K562 (cell line): ENCODE data around the gene CCDC32. TPM values are rescaled to one million over a fixed set of nuclear protein-coding genes. Genes with fewer than 3 reads are reported as not detected.

Experiments
- CEBPB ChIP-seq: fragments of 450-650 bp; IDR thresholded peaks from 2 replicates; pipeline ENCODE4 v1.6.1; 2016; ENCODE audit warnings: missing genetic modification characterization, missing compliant biosample characterization
- CREBBP ChIP-seq: IDR thresholded peaks from one replicate; pipeline ENCODE4 v1.6.1; 2012; ENCODE audit warnings: low read depth, mild to moderate bottlenecking, control low read depth, inconsistent platforms, low read length
- EP400 ChIP-seq: fragments of 450-650 bp; IDR thresholded peaks from 2 replicates; pipeline ENCODE4 v1.6.1; 2017; ENCODE audit warnings: antibody characterized with exemption, mild to moderate bottlenecking, moderate library complexity
- FOXJ3 ChIP-seq: sonication (generic); formaldehyde crosslinking; IDR thresholded peaks from 2 replicates; pipeline ENCODE4 v1.4.0; 2020; ENCODE audit warnings: mild to moderate bottlenecking, missing genetic modification reagents
- HIVEP1 ChIP-seq: fragments of 250-450 bp; sonication (Bioruptor Pico); IDR thresholded peaks from 2 replicates; pipeline ENCODE4 v1.4.0; 2020; ENCODE audit warnings: mild to moderate bottlenecking
- KDM1A ChIP-seq, 2 experiments: fragments of 450-650 bp; IDR thresholded peaks; 2 replicates each; pipeline ENCODE4 v1.6.1; 2016; ENCODE audit warnings: mild to moderate bottlenecking in 2 of 2
- NR2C1 ChIP-seq, 2 experiments: fragments of 450-650 bp; IDR thresholded peaks; 2 replicates each; pipeline ENCODE4 v1.6.1; 2017; ENCODE audit warnings: mild to moderate bottlenecking in 2 of 2, antibody characterized with exemption in 1 of 2, inconsistent platforms in 1 of 2, missing compliant biosample characterization in 1 of 2, missing genetic modification characterization in 1 of 2
- OTX1 ChIP-seq: fragments of 450-650 bp; formaldehyde crosslinking; IDR thresholded peaks from 2 replicates; pipeline ENCODE4 v1.4.0; 2022; ENCODE audit warnings: mild to moderate bottlenecking
- PHF20 ChIP-seq: fragments of 450-650 bp; IDR thresholded peaks from 2 replicates; pipeline ENCODE4 v1.6.1; 2018; ENCODE audit not compliant: partially characterized antibody
- RAD21 ChIP-seq, 2 experiments: fragments of 250-450 bp in 1 of 2; fragments of 450-650 bp in 1 of 2; sonication (Bioruptor Pico) in 1 of 2; formaldehyde crosslinking in 1 of 2; IDR thresholded peaks in 1 of 2; conservative IDR thresholded peaks in 1 of 2; 2 replicates each; pipeline versions ENCODE4 v1.4.0 to v1.8.0; 2020 to 2022; ENCODE audit warnings: mild to moderate bottlenecking in 2 of 2, moderate library complexity in 1 of 2
- RFX7 ChIP-seq: fragments of 250-450 bp; sonication (Bioruptor Pico); IDR thresholded peaks from 2 replicates; pipeline ENCODE4 v1.5.1; 2021; ENCODE audit warnings: mild to moderate bottlenecking
- SLC30A9 ChIP-seq: fragments of 250-450 bp; sonication (Bioruptor Pico); IDR thresholded peaks from 2 replicates; pipeline ENCODE4 v1.8.0; 2022; ENCODE audit warnings: mild to moderate bottlenecking, moderate library complexity
- TEAD4 ChIP-seq, 2 experiments: sonication (generic) in 1 of 2; formaldehyde crosslinking in 1 of 2; IDR thresholded peaks; 2 replicates each; pipeline versions ENCODE4 v1.6.1 to v1.8.0; 2012 to 2022; ENCODE audit warnings: borderline replicate concordance in 1 of 2, inconsistent platforms in 1 of 2, low read length in 1 of 2, mild to moderate bottlenecking in 1 of 2, missing genetic modification reagents in 1 of 2
- TGIF2 ChIP-seq: sonication (generic); formaldehyde crosslinking; IDR thresholded peaks from 2 replicates; pipeline ENCODE4 v1.8.1; 2022; ENCODE audit warnings: mild to moderate bottlenecking, missing genetic modification reagents, moderate library complexity
- ZNF324 ChIP-seq: fragments of 250-450 bp; sonication (Bioruptor Pico); IDR thresholded peaks from 2 replicates; pipeline ENCODE4 v1.4.0; 2020; ENCODE audit warnings: mild to moderate bottlenecking
- polyA plus RNA-seq, 8 experiments: library from polyadenylated mRNA; depleted of rRNA in 4 of 8; stranded (reverse) in 5 of 8; unstranded in 3 of 8; fragments of >200 nt; fragmentation: Nextera tagmentation in 2 of 8; fragmentation: Illumina TruSeq in 1 of 8; extraction: Ambion mirVana in 2 of 8; extraction: Trizol in 1 of 8; gene quantifications; 2 replicates each; pipeline versions ENCODE4 v1.2.1 to v1.2.3, GENCODE V29; 2011 to 2014; ENCODE audit warnings: inconsistent platforms in 1 of 8, missing spikeins in 1 of 8
- total RNA-seq, 7 experiments: library from RNA; depleted of rRNA in 6 of 7; stranded (reverse); fragments of >200 nt in 6 of 7; fragmentation: Illumina TruSeq in 2 of 7; extraction: Trizol in 2 of 7; gene quantifications; 2 replicates each; pipeline versions ENCODE4 v1.2.1 to v1.2.3, GENCODE V29; 2011 to 2021; ENCODE audit warnings: low replicate concordance in 1 of 7
- TF ChIP-seq, protein P1 (sequence below): sonication (generic); formaldehyde crosslinking; IDR thresholded peaks from 2 replicates; pipeline ENCODE4 v1.8.0; 2022; ENCODE audit warnings: missing genetic modification reagents, mild to moderate bottlenecking, borderline replicate concordance
- TF ChIP-seq, protein P2 (sequence below): sonication (generic); formaldehyde crosslinking; IDR thresholded peaks from 2 replicates; pipeline ENCODE4 v1.8.0; 2023; ENCODE audit warnings: mild to moderate bottlenecking, missing genetic modification reagents
- TF ChIP-seq, protein P3 (sequence below): fragments of 250-450 bp; sonication (Bioruptor Pico); IDR thresholded peaks from 2 replicates; pipeline ENCODE4 v1.4.0; 2020

Gene CCDC32
- total and polyA plus RNA-seq, 9 of the 15 experiments (the other 6 are each of a cell fraction or from before 2014, with no cell fraction given) = 22.2 to 94.8 (median 37.1) TPM

DNA sequence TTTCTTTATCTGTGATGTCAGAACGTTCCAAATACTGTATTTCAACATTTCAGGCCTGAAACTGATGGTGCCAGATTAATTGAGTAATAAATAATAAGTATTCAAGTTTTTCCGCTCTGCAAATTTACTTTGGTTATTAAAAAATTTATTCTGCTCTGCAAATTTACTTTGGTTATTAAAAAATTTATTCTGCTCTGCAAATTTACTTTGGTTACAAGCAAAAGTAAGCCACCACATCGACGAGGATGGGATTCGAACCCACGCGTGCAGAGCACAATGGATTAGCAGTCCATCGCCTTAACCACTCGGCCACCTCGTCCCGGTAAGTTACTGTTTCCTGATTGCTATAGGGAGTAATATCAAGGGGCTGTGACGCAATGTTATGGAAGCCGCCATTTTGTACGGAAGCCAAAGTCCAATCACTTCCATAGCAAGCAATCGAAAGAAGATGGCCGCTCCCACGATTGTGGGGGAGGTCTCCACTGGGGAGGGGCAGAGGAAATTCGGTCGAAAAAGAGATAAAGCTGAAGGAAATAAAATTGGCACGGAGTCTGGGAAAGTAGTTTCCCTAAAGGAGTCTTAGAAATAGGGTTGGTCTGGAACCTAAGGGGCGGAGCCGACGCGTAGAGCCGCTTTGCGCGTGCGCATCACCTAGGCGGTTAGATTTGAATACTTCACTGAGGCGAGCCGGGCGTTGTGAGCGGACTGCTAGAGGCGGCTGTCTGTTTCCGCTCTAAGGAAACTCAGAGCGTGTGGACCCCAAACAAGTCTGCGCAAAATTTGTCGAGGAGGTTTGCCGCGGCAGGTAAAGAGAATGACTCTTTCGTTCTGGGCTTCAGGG, 29.0 kb upstream of the CCDC32 start, which contains the start of gene KNL1 (continued):
- TF ChIP-seq, protein P1, sequence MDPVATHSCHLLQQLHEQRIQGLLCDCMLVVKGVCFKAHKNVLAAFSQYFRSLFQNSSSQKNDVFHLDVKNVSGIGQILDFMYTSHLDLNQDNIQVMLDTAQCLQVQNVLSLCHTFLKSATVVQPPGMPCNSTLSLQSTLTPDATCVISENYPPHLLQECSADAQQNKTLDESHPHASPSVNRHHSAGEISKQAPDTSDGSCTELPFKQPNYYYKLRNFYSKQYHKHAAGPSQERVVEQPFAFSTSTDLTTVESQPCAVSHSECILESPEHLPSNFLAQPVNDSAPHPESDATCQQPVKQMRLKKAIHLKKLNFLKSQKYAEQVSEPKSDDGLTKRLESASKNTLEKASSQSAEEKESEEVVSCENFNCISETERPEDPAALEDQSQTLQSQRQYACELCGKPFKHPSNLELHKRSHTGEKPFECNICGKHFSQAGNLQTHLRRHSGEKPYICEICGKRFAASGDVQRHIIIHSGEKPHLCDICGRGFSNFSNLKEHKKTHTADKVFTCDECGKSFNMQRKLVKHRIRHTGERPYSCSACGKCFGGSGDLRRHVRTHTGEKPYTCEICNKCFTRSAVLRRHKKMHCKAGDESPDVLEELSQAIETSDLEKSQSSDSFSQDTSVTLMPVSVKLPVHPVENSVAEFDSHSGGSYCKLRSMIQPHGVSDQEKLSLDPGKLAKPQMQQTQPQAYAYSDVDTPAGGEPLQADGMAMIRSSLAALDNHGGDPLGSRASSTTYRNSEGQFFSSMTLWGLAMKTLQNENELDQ (CRISPR knock-in tag) = no peak
- TF ChIP-seq EP400 (peak; percentile 92), SLC30A9 (CRISPR knock-in tag) (no peak), CEBPB (tag) (peak; percentile 100), ZNF324 (CRISPR knock-in tag) (no peak), TEAD4 (IDR thresholded peaks at IDR 0.05; ENCODE audit: low read length) (peak; percentile 96), TEAD4 (CRISPR knock-in tag; IDR thresholded peaks at IDR 0.05; ENCODE audit: borderline replicate concordance) (no peak), KDM1A (IDR thresholded peaks at IDR 0.05) (peak; percentile 39 to 45; a peak in 2 of 4 replicates), RFX7 (no peak), NR2C1 (IDR thresholded peaks at IDR 0.05) (peak; percentile 83), NR2C1 (tag; IDR thresholded peaks at IDR 0.05) (peak; percentile 77), OTX1 (CRISPR knock-in tag) (no peak), FOXJ3 (no peak), CREBBP (no peak), PHF20 (peak; percentile 76), TGIF2 (CRISPR knock-in tag) (0 out of 2 replicates have a peak, but pooled peaks have one; percentile 29), HIVEP1 (CRISPR knock-in tag) (no peak), RAD21 (CRISPR knock-in tag; conservative IDR thresholded peaks at IDR 0.05 in 1 of 2, IDR thresholded peaks at IDR 0.05 in 1 of 2) (no peak; a peak in 1 of 4 replicates)
- TF ChIP-seq, protein P2, sequence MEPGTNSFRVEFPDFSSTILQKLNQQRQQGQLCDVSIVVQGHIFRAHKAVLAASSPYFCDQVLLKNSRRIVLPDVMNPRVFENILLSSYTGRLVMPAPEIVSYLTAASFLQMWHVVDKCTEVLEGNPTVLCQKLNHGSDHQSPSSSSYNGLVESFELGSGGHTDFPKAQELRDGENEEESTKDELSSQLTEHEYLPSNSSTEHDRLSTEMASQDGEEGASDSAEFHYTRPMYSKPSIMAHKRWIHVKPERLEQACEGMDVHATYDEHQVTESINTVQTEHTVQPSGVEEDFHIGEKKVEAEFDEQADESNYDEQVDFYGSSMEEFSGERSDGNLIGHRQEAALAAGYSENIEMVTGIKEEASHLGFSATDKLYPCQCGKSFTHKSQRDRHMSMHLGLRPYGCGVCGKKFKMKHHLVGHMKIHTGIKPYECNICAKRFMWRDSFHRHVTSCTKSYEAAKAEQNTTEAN (CRISPR knock-in tag) = 0 out of 2 replicates have a peak, but pooled peaks have one; percentile 19
- TF ChIP-seq, protein P3, sequence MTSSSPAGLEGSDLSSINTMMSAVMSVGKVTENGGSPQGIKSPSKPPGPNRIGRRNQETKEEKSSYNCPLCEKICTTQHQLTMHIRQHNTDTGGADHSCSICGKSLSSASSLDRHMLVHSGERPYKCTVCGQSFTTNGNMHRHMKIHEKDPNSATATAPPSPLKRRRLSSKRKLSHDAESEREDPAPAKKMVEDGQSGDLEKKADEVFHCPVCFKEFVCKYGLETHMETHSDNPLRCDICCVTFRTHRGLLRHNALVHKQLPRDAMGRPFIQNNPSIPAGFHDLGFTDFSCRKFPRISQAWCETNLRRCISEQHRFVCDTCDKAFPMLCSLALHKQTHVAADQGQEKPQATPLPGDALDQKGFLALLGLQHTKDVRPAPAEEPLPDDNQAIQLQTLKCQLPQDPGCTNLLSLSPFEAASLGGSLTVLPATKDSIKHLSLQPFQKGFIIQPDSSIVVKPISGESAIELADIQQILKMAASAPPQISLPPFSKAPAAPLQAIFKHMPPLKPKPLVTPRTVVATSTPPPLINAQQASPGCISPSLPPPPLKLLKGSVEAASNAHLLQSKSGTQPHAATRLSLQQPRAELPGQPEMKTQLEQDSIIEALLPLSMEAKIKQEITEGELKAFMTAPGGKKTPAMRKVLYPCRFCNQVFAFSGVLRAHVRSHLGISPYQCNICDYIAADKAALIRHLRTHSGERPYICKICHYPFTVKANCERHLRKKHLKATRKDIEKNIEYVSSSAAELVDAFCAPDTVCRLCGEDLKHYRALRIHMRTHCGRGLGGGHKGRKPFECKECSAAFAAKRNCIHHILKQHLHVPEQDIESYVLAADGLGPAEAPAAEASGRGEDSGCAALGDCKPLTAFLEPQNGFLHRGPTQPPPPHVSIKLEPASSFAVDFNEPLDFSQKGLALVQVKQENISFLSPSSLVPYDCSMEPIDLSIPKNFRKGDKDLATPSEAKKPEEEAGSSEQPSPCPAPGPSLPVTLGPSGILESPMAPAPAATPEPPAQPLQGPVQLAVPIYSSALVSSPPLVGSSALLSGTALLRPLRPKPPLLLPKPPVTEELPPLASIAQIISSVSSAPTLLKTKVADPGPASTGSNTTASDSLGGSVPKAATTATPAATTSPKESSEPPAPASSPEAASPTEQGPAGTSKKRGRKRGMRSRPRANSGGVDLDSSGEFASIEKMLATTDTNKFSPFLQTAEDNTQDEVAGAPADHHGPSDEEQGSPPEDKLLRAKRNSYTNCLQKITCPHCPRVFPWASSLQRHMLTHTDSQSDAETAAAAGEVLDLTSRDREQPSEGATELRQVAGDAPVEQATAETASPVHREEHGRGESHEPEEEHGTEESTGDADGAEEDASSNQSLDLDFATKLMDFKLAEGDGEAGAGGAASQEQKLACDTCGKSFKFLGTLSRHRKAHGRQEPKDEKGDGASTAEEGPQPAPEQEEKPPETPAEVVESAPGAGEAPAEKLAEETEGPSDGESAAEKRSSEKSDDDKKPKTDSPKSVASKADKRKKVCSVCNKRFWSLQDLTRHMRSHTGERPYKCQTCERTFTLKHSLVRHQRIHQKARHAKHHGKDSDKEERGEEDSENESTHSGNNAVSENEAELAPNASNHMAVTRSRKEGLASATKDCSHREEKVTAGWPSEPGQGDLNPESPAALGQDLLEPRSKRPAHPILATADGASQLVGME (CRISPR knock-in tag) = peak; percentile 81; the same call in 1 of the 2 replicates
